AG04450 (cell line): ENCODE data around the gene BBS12. TPM values are rescaled to one million over a fixed set of nuclear protein-coding genes. Genes with fewer than 3 reads are reported as not detected.

ENCODE experiments used
- CTCF ChIA-PET: fragments of 300-600, 350-600 bp; formaldehyde crosslinking; extraction: SDS; loops from one replicate; lab custom pipeline; 2022; ENCODE audit warnings: antibody characterized with exemption, inconsistent platforms; lab: Charles Lee
- POLR2A ChIA-PET: fragments of 350-600 bp; formaldehyde crosslinking; extraction: SDS; loops from one replicate; lab custom pipeline; 2021; ENCODE audit warnings: antibody characterized with exemption, inconsistent platforms; lab: Yijun Ruan, JAX
- DNase-seq: peaks from one replicate; pipeline ENCODE4 v3.0.0-alpha.2; 2011; ENCODE audit warnings: low read depth, low spot score
- H3K27ac ChIP-seq: one replicate; pipeline ENCODE4 v1.5.1; 2012; ENCODE audit warnings: low read depth, low read length, control low read depth
- H3K27me3 ChIP-seq: one replicate; pipeline ENCODE4 v1.6.0; 2012; ENCODE audit warnings: low read length; ENCODE audit not compliant: control insufficient read depth, insufficient read depth
- H3K4me3 ChIP-seq: 2 replicates; pipeline ENCODE4 v1.5.1; 2011; ENCODE audit warnings: mild to moderate bottlenecking, low read depth, low read length, control low read depth
- H3K9me3 ChIP-seq: 2 replicates; pipeline ENCODE4 v1.5.1; 2012; ENCODE audit warnings: low read length; ENCODE audit not compliant: control insufficient read depth, insufficient read depth
- CTCF ChIP-seq: IDR thresholded peaks from 2 replicates; pipeline ENCODE4 v1.5.1; 2011; ENCODE audit warnings: low read depth, low read length, control low read depth, inconsistent platforms
- polyA plus RNA-seq: library from polyadenylated mRNA; depleted of rRNA; stranded (reverse); fragments of >200 nt; gene quantifications from 2 replicates; pipeline ENCODE4 v1.2.3, GENCODE V29; 2011

The BBS12 gene
- polyA plus RNA-seq, 1 experiment = 3.2 TPM

- no peaks in the 10 kb centered on the region for H3K9me3 ChIP-seq
These were observed 26.9 kb upstream of the BBS12 start for GRCh38 chr4:122705547-122706117.

GRCh38 chr4:122706511-122706910 is 26.0 kb upstream of the BBS12 start:
- no peak for DNase-seq
- TF ChIP-seq CTCF = no peak
- Histone ChIP-seq H3K27me3 (no peaks in the 10 kb centered on the region), H3K9me3 (no peaks in the 10 kb centered on the region), H3K27ac (no peak overlapping the region), H3K4me3 (no peak overlapping the region)
- ChIA-PET POLR2A (no interaction called here), CTCF (interaction anchor here (0.7 to 3.7 kb wide), 3 partner anchors 11 to 122 kb away, joined by 4 to 25 read pairs (median 9); no protein-coding TSS in a partner anchor)

More at GRCh38 chr4:122705547-122706117, 26.9 kb upstream of the BBS12 start:
- no peak for TF ChIP-seq CTCF
- no peak for DNase-seq
- Histone ChIP-seq H3K27me3 (no peaks in the 10 kb centered on the region), H3K27ac (no peak overlapping the region), H3K4me3 (no peak overlapping the region)
- CTCF ChIA-PET = interaction anchor here (0.9 to 1.6 kb wide), 2 partner anchors 12 to 103 kb away, joined by 3 to 13 read pairs; no protein-coding TSS in a partner anchor
- POLR2A ChIA-PET = no interaction called here

GRCh38 chr4:122707497-122707896 is 25.0 kb upstream of the BBS12 start:
- CTCF ChIA-PET = interaction anchor here (0.7 to 3.7 kb wide), 2 partner anchors 10 to 32 kb away, joined by 3 to 25 read pairs; no protein-coding TSS in a partner anchor
- TF ChIP-seq CTCF = no peak

GRCh38 chr4:122709236-122709635 is 23.3 kb upstream of the BBS12 start:
- POLR2A ChIA-PET = no interaction called here
- H3K27me3 ChIP-seq = no peaks in the 10 kb centered on the region
- H3K9me3 ChIP-seq = no peaks in the 10 kb centered on the region
- TF ChIP-seq CTCF = no peak
- no peak overlapping the region for H3K27ac ChIP-seq
- no peak for DNase-seq
- CTCF ChIA-PET = interaction anchor here (0.6 to 3.7 kb wide), 2 partner anchors 8 to 205 kb away, joined by 3 to 25 read pairs; no protein-coding TSS in a partner anchor
- no peak overlapping the region for H3K4me3 ChIP-seq

More at GRCh38 chr4:122707497-122707896, 25.0 kb upstream of the BBS12 start:
- Histone ChIP-seq H3K27me3 (no peaks in the 10 kb centered on the region), H3K4me3 (no peak overlapping the region), H3K9me3 (no peaks in the 10 kb centered on the region), H3K27ac (no peak overlapping the region)
- DNase-seq = no peak
- POLR2A ChIA-PET = no interaction called here
